ENCODE measurements around the gene DPYSL4. TPM values are rescaled to one million over a fixed set of nuclear protein-coding genes. Genes with fewer than 3 reads are reported as not detected.
"Not testable (repeated sequence)": the region's sequence is repeated elsewhere in the genome, so short reads cannot be mapped to it uniquely, and the experiment has no call there.

The DPYSL4 gene
- total RNA-seq, 1 donor from 2014 or later, result 26.1 TPM

DNA sequence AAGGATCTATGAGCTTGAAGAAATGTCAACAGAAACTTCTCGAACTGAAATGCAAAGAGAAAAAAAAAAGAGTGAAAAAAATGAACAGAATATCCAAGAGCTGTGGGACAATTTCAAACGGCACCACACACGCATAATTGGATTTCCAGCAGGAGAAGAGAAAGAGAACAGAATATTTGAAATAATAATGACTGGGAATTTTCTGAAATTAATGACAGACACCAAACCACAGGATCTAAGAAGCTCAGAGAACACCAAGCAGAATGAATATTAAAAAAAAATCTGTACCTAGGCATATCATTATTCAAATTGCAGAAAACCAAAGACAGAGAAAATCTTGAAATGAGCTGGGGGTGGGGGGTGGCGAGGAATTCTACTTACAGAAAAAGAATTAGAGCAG is 27.2 kb downstream of the DPYSL4 start:
- Histone ChIP-seq H3K9ac (ENCODE audit: low read length) (no peak overlapping the region), H3K79me2 (ENCODE audit: insufficient read depth, low read length) (no peaks in the 10 kb centered on the region), H3K27me3 (ENCODE audit: insufficient read depth, low read length) (no peaks in the 10 kb centered on the region), H3K27ac (ENCODE audit: low read depth, low read length) (no peak overlapping the region), H3K4me1 (ENCODE audit: insufficient read depth, low read length) (no peaks in the 10 kb centered on the region), H3K4me3 (ENCODE audit: insufficient read depth, low read depth, low read length) (no peak overlapping the region), H3K36me3 (ENCODE audit: insufficient read depth, low read length) (no peaks in the 10 kb centered on the region), H3K4me2 (ENCODE audit: low read length) (no peak overlapping the region), H3K9me3 (ENCODE audit: insufficient read depth, low read depth, low read length) (peaks cover 4% of the 10 kb centered on the region), H4K20me1 (ENCODE audit: insufficient read depth, low read length) (no peaks in the 10 kb centered on the region), H2AFZ (ENCODE audit: low read depth, low read length) (no peak overlapping the region)
- Mint-ChIP-seq H3K4me3 (ENCODE audit: unreplicated experiment) (no peak overlapping the region), H3K36me3 (ENCODE audit: low read depth, unreplicated experiment) (peaks cover 32% of the 10 kb centered on the region), H3K9me3 (ENCODE audit: unreplicated experiment) (peaks cover 21% of the 10 kb centered on the region), H3K27me3 (ENCODE audit: low read depth, unreplicated experiment) (peaks cover 10% of the 10 kb centered on the region), H3K4me1 (ENCODE audit: low read depth, unreplicated experiment) (no peaks in the 10 kb centered on the region), H3K27ac (ENCODE audit: unreplicated experiment) (no peak overlapping the region)
- DNase-seq (ENCODE audit: low read depth), result no peak
- no peak for TF ChIP-seq EZH2 (IDR thresholded peaks at IDR 0.05; ENCODE audit: insufficient read depth, low read length)
- TF ChIP-seq, protein P1, sequence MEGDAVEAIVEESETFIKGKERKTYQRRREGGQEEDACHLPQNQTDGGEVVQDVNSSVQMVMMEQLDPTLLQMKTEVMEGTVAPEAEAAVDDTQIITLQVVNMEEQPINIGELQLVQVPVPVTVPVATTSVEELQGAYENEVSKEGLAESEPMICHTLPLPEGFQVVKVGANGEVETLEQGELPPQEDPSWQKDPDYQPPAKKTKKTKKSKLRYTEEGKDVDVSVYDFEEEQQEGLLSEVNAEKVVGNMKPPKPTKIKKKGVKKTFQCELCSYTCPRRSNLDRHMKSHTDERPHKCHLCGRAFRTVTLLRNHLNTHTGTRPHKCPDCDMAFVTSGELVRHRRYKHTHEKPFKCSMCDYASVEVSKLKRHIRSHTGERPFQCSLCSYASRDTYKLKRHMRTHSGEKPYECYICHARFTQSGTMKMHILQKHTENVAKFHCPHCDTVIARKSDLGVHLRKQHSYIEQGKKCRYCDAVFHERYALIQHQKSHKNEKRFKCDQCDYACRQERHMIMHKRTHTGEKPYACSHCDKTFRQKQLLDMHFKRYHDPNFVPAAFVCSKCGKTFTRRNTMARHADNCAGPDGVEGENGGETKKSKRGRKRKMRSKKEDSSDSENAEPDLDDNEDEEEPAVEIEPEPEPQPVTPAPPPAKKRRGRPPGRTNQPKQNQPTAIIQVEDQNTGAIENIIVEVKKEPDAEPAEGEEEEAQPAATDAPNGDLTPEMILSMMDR (IDR thresholded peaks at IDR 0.05; ENCODE audit: insufficient read depth, low read depth, low read length), result no peak
- no peak for FAIRE-seq

DNA sequence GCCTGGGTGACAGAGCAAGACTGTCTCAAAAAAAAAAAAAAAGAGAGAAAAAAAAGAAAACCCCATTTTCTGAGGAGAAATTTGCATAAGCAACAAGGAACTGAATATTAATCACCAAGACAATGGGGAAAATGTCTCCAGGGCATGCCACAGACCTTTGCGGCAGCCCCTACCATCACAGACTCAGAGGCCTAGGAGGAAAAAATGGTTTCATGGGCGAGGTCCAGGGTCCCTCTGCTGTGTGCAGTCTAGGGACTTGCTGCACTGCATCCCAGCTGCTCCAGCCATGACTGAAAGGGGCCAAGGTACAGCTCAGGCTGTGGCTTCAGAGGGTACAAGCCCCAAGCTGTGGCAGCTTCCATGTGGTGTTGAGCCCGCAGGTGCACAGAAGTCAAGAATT is 29.7 kb downstream of the DPYSL4 start:
- not testable (repeated sequence) for H3K4me1 ChIP-seq (ENCODE audit: insufficient read depth, low read length); H3K9ac ChIP-seq (ENCODE audit: low read length); H4K20me1 ChIP-seq (ENCODE audit: insufficient read depth, low read length); H3K4me1 Mint-ChIP-seq (ENCODE audit: low read depth, unreplicated experiment); H3K27me3 ChIP-seq (ENCODE audit: insufficient read depth, low read length); H3K27ac Mint-ChIP-seq (ENCODE audit: unreplicated experiment); FAIRE-seq; H2AFZ ChIP-seq (ENCODE audit: low read depth, low read length); H3K9me3 ChIP-seq (ENCODE audit: insufficient read depth, low read depth, low read length); H3K27ac ChIP-seq (ENCODE audit: low read depth, low read length); H3K4me3 Mint-ChIP-seq (ENCODE audit: unreplicated experiment); H3K4me2 ChIP-seq (ENCODE audit: low read length); H3K36me3 ChIP-seq (ENCODE audit: insufficient read depth, low read length); H3K79me2 ChIP-seq (ENCODE audit: insufficient read depth, low read length); H3K4me3 ChIP-seq (ENCODE audit: insufficient read depth, low read depth, low read length); DNase-seq (ENCODE audit: low read depth)
- H3K36me3 Mint-ChIP-seq (ENCODE audit: low read depth, unreplicated experiment), result peaks cover 41% of the 10 kb centered on the region
- H3K27me3 Mint-ChIP-seq (ENCODE audit: low read depth, unreplicated experiment), result peaks cover 11% of the 10 kb centered on the region
- peaks cover 23% of the 10 kb centered on the region for H3K9me3 Mint-ChIP-seq (ENCODE audit: unreplicated experiment)

- FAIRE-seq, result no peak
Measured at GRCh38 chr10:132219486-132219885, 32.7 kb downstream of the DPYSL4 start.

More at GRCh38 chr10:132219486-132219885, 32.7 kb downstream of the DPYSL4 start:
- H3K36me3 Mint-ChIP-seq (ENCODE audit: low read depth, unreplicated experiment), result peaks cover 32% of the 10 kb centered on the region
- Histone ChIP-seq H3K4me2 (ENCODE audit: low read length) (no peak overlapping the region), H4K20me1 (ENCODE audit: insufficient read depth, low read length) (no peaks in the 10 kb centered on the region), H3K27me3 (ENCODE audit: insufficient read depth, low read length) (no peaks in the 10 kb centered on the region), H2AFZ (ENCODE audit: low read depth, low read length) (no peak overlapping the region), H3K4me1 (ENCODE audit: insufficient read depth, low read length) (no peaks in the 10 kb centered on the region), H3K27ac (ENCODE audit: low read depth, low read length) (no peak overlapping the region), H3K9me3 (ENCODE audit: insufficient read depth, low read depth, low read length) (peaks cover 4% of the 10 kb centered on the region), H3K36me3 (ENCODE audit: insufficient read depth, low read length) (no peaks in the 10 kb centered on the region), H3K79me2 (ENCODE audit: insufficient read depth, low read length) (no peaks in the 10 kb centered on the region), H3K9ac (ENCODE audit: low read length) (no peak overlapping the region), H3K4me3 (ENCODE audit: insufficient read depth, low read depth, low read length) (no peak overlapping the region)
- H3K4me3 Mint-ChIP-seq (ENCODE audit: unreplicated experiment), result no peak overlapping the region
- peaks cover 3% of the 10 kb centered on the region for H3K27me3 Mint-ChIP-seq (ENCODE audit: low read depth, unreplicated experiment)
- no peak overlapping the region for H3K27ac Mint-ChIP-seq (ENCODE audit: unreplicated experiment)
- no peak for DNase-seq (ENCODE audit: low read depth)
- peaks cover 20% of the 10 kb centered on the region for H3K9me3 Mint-ChIP-seq (ENCODE audit: unreplicated experiment)
- TF ChIP-seq EZH2 (IDR thresholded peaks at IDR 0.05; ENCODE audit: insufficient read depth, low read length), result no peak
- TF ChIP-seq, protein P1 (IDR thresholded peaks at IDR 0.05; ENCODE audit: insufficient read depth, low read depth, low read length), result no peak
- no peaks in the 10 kb centered on the region for H3K4me1 Mint-ChIP-seq (ENCODE audit: low read depth, unreplicated experiment)

Data from astrocyte (in vitro differentiated cells and primary cell).